Mesodermal cell (in vitro differentiated cells): ENCODE data around the gene UBE2E2.

ENCODE experiments used
- H3K27ac ChIP-seq: 2 replicates; pipeline ENCODE4 v1.7.0; 2013; ENCODE audit warnings: mild to moderate bottlenecking, low read depth, low read length, moderate library complexity; ENCODE audit not compliant: severe bottlenecking
- H3K36me3 ChIP-seq: 2 replicates; pipeline ENCODE4 v1.7.1; 2013; ENCODE audit warnings: mild to moderate bottlenecking, low read length, moderate library complexity; ENCODE audit not compliant: control insufficient read depth, insufficient read depth
- H3K4me1 ChIP-seq: one replicate; pipeline ENCODE4 v1.7.1; 2013; ENCODE audit warnings: mild to moderate bottlenecking, low read length; ENCODE audit not compliant: insufficient read depth, control insufficient read depth, poor library complexity, severe bottlenecking
- H3K4me3 ChIP-seq: 2 replicates; pipeline ENCODE4 v1.7.0; 2013; ENCODE audit warnings: low read length, control low read depth, mild to moderate bottlenecking; ENCODE audit not compliant: insufficient read depth, poor library complexity, severe bottlenecking; ENCODE audit errors: extremely low read depth
- H3K9me3 ChIP-seq: 2 replicates; pipeline ENCODE4 v1.7.1; 2013; ENCODE audit warnings: mild to moderate bottlenecking, low read length, moderate library complexity; ENCODE audit not compliant: control insufficient read depth
- WGBS, 2 experiments: methylation state at CpG; one replicate each; pipeline ENCODE4 v1.1.5; 2013; ENCODE audit warnings: missing lambda C conversion rate in 2 of 2; ENCODE audit not compliant: insufficient coverage in 2 of 2; 5-methylcytosine and 5-hydroxymethylcytosine counted together

The UBE2E2 gene

GRCh38 chr3:23539185-23539584 is 336.1 kb downstream of the UBE2E2 start:
- Histone ChIP-seq H3K4me3 (no peak overlapping the region), H3K4me1 (no peaks in the 10 kb centered on the region), H3K36me3 (no peaks in the 10 kb centered on the region), H3K27ac (no peak overlapping the region), H3K9me3 (no peaks in the 10 kb centered on the region)
- no CpG with 5 or more reads among the region's 2 CpGs for WGBS, 2 experiments

DNA sequence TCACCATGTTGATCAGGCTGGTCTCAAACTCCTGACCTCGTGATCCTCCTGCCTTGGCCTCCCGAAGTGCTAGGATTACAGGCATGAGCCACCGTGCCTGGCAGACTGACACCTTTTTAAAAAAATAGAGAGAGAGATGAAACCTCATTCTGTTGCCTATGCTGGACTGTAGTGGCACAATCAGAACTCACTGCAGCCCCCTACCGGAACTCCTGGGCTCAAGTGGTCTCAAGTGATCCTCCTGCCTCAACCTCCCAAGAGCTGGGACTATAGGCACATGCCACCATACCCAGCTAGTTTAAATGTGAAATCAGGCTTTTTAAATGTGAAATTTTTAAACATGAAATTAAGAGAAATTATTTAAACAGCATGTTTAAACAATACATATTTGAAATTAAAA is 337.5 kb downstream of the UBE2E2 start:
- no peaks in the 10 kb centered on the region for H3K36me3 ChIP-seq
- H3K4me1 ChIP-seq: no peaks in the 10 kb centered on the region
- H3K9me3 ChIP-seq: no peaks in the 10 kb centered on the region
- no peak overlapping the region for H3K4me3 ChIP-seq
- no peak overlapping the region for H3K27ac ChIP-seq
- WGBS, 2 experiments: 83 to 100% methylated on average over 1 to 2 of the region's 4 CpGs

DNA sequence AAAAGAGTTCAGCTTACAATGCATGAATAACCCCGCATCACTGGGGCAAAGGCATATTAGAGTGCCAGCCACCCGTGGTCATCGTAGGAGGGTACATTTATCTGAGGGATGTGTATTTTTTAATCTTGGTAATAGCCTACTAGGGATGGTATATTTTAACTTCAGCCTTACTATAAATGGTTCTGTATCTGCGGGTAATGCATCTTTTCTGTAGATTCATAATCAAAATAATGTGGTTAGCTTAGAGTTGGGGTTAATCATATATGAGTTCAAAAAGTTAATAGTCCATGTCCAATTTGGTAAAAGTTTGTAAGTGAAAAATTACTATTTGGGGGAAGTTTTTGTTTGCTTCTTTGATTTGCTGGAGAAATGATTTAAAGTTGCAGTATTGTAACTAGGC is 339.0 kb downstream of the UBE2E2 start:
- Histone ChIP-seq H3K36me3 (no peaks in the 10 kb centered on the region), H3K4me1 (no peaks in the 10 kb centered on the region), H3K9me3 (no peaks in the 10 kb centered on the region), H3K4me3 (no peak overlapping the region), H3K27ac (no peak overlapping the region)
- 94% methylated on average over 3 of the region's 4 CpGs; no CpG with 5 or more reads in 1 of the 2 experiments for WGBS, 2 experiments

GRCh38 chr3:23546181-23546580 is 343.1 kb downstream of the UBE2E2 start:
- H3K27ac ChIP-seq: no peak overlapping the region
- H3K36me3 ChIP-seq: no peaks in the 10 kb centered on the region
- H3K4me1 ChIP-seq: no peaks in the 10 kb centered on the region
- no peak overlapping the region for H3K4me3 ChIP-seq
- no peaks in the 10 kb centered on the region for H3K9me3 ChIP-seq
- WGBS, 2 experiments: no CpG with 5 or more reads among the region's 2 CpGs

DNA sequence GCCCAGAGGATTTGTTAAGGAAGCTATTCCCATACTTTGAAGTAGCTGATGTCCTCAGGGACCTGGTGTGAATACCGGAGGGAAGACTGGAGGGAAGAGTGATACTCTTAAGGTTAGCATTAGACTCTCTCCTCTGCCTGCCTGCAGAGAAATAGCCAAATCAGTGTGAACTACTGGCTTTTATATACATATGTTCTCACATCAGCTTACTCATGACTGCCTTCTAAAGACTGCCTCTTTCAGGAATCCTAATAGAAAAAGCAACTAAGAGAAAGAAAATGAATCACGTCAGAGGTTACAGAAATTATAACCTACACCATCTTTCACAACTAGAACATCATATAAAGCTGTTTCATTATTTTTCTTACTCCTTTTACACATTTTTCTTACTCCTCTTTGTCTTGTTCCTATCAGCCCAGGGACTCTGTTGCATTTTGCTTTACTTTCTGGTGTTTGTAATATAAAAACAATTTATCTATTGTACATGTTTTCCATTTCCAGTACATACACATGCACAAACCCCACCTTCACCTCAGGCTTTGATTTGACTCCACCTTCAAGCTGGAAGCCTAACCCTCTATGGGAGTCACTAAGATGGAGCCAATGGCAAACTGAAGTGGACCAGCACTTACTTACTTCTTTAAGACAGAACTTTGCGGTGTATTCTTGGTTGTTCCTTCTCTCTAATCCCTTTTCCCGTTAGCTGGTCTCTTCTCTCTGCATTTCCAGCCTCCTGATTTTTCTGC is 345.0 kb downstream of the UBE2E2 start:
- H3K36me3 ChIP-seq: no peaks in the 10 kb centered on the region
- WGBS, 2 experiments: 91 to 98% methylated on average over 3 to 4 of the region's 4 CpGs
- H3K27ac ChIP-seq: no peak overlapping the region
- no peaks in the 10 kb centered on the region for H3K9me3 ChIP-seq
- H3K4me3 ChIP-seq: no peak overlapping the region
- H3K4me1 ChIP-seq: no peaks in the 10 kb centered on the region

GRCh38 chr3:23548706-23549105 is 345.6 kb downstream of the UBE2E2 start:
- Histone ChIP-seq H3K4me3 (no peak overlapping the region), H3K4me1 (no peaks in the 10 kb centered on the region), H3K36me3 (no peaks in the 10 kb centered on the region), H3K9me3 (no peaks in the 10 kb centered on the region), H3K27ac (no peak overlapping the region)

DNA sequence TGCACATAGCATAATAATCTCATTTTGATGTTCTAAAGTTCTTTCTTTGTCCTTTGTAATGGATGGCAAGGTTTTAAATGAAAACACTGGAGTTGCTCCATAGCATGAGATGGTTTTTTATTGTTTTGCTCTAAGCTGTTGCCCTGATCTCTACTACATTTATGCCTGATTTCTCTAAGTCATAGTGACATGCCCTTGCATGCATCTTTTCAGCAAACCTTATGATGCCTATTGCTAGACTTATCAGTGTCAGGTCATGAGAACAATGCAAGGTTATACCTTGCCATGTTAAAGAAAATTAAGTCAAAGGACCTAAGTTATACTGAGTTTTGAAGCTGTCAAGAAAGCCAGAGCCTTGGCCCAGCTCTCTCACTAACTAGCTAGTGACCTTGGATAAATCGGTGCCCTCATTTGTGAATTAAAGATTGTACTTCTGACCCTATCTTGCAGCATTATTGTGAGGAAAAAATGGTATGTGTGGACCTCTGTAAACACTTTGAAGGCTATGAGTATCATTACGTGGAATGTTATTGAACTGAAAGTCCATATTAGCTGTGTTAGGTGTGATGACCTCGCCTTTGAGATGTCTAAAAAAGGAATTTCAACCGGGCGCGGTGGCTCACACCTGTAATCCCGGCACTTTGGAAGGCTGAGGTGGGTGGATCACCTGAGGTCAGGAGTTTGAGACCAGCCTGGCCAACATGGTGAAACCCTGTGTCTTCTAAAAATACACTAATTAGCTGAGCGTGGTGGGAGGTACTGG is 346.2 kb downstream of the UBE2E2 start:
- Histone ChIP-seq H3K36me3 (no peaks in the 10 kb centered on the region), H3K9me3 (no peaks in the 10 kb centered on the region), H3K27ac (no peak overlapping the region), H3K4me3 (no peak overlapping the region), H3K4me1 (no peaks in the 10 kb centered on the region)
- 93 to 100% methylated on average over 7 to 8 of the region's 8 CpGs for WGBS, 2 experiments

DNA sequence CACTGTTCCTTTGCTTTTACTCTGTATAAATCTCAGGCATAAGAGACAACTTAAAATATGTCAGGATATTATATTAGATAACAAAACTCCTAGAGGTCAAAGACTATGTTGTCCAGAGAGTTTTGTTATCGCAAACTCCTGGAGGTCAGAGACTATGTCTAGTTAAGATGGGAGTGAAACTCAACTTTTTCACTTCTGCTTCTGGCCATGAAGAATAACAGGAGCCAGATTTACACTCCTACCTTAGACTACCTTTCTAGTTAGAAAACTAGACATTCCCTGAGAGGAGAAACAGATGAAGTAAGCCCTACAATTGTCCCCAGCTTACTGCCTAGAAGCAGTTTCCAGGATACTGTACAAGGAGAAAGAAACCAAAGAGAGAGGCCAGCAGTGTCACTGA is 347.3 kb downstream of the UBE2E2 start:
- Histone ChIP-seq H3K36me3 (no peaks in the 10 kb centered on the region), H3K4me3 (no peak overlapping the region), H3K9me3 (no peaks in the 10 kb centered on the region), H3K4me1 (no peaks in the 10 kb centered on the region), H3K27ac (no peak overlapping the region)
- 100% methylated on average over 1 of the region's 1 CpG; no CpG with 5 or more reads in 1 of the 2 experiments for WGBS, 2 experiments

- Histone ChIP-seq H3K27ac (no peak overlapping the region), H3K4me1 (no peaks in the 10 kb centered on the region), H3K4me3 (no peak overlapping the region), H3K36me3 (no peaks in the 10 kb centered on the region), H3K9me3 (no peaks in the 10 kb centered on the region)
- no CpG with 5 or more reads among the region's 1 CpG for WGBS, 2 experiments
These were observed 349.4 kb downstream of the UBE2E2 start for GRCh38 chr3:23552506-23552905.

DNA sequence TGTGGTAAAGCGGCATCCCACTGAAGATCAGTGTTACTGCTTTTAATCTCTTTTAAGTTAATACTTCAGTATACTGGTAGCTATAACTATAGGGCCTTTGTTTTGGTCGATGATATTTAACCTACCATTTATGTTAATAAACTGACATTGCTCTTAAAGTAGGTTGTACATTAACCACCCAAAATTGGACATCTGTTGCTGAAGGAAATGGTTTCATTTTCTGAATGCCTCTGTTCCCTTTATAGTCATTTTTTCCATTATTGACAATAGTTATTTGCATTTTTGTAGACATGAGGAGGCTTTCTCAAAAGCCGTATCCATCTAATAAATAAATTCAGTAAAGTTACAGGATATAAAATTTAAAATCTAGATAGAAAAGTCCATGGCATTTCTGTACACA is 350.2 kb downstream of the UBE2E2 start:
- no peaks in the 10 kb centered on the region for H3K4me1 ChIP-seq
- no peak overlapping the region for H3K27ac ChIP-seq
- H3K4me3 ChIP-seq: no peak overlapping the region
- H3K9me3 ChIP-seq: no peaks in the 10 kb centered on the region
- no peaks in the 10 kb centered on the region for H3K36me3 ChIP-seq
- WGBS, 2 experiments: no CpG with 5 or more reads among the region's 3 CpGs
